SU-DHL-6 (cell line): Measurements from ENCODE around the gene WDR88.

Experiments used
- H2AFZ ChIP-seq: fragments of 200-600 bp; sonication (generic); 2 replicates; pipeline ENCODE4 v1.6.1; 2014; ENCODE audit warnings: low read depth, mild to moderate bottlenecking, moderate library complexity, mixed read lengths, antibody characterized with exemption, low read length; ENCODE audit not compliant: severe bottlenecking
- H3F3A ChIP-seq: fragments of 200-600 bp; shearing (Covaris generic); 2 replicates; pipeline ENCODE4 v1.6.0; 2016; ENCODE audit warnings: antibody characterized with exemption, mild to moderate bottlenecking; ENCODE audit not compliant: insufficient read depth
- H3K27ac ChIP-seq: fragments of 200-600 bp; sonication (generic); 2 replicates; pipeline ENCODE4 v1.5.1; 2016; ENCODE audit warnings: low read depth, mild to moderate bottlenecking, low read length, moderate library complexity, mixed read lengths
- H3K27me3 ChIP-seq: fragments of 200-600 bp; sonication (generic), shearing (Covaris generic); 2 replicates; pipeline ENCODE4 v1.6.0; 2014; ENCODE audit warnings: mild to moderate bottlenecking, low read length
- H3K36me3 ChIP-seq: fragments of 200-600 bp; sonication (generic); 2 replicates; pipeline ENCODE4 v1.6.1; 2014; ENCODE audit warnings: mild to moderate bottlenecking, low read length, mixed read lengths
- H3K4me2 ChIP-seq: fragments of 300-600, 200-600 bp; shearing (Covaris generic), sonication (generic); 2 replicates; pipeline ENCODE4 v1.6.0; 2014; ENCODE audit warnings: low read length, low read depth, mild to moderate bottlenecking; ENCODE audit not compliant: poor library complexity, severe bottlenecking
- H3K4me3 ChIP-seq: fragments of 200-600 bp; sonication (generic); 2 replicates; pipeline ENCODE4 v1.5.1; 2014; ENCODE audit warnings: antibody characterized with exemption, low read length, mild to moderate bottlenecking, mixed read lengths; ENCODE audit not compliant: insufficient read depth, poor library complexity, severe bottlenecking
- H3K79me2 ChIP-seq: fragments of 200-600 bp; sonication (generic); 2 replicates; pipeline ENCODE4 v1.6.1; 2014; ENCODE audit warnings: mild to moderate bottlenecking, low read length, moderate library complexity; ENCODE audit not compliant: insufficient read depth
- H3K9ac ChIP-seq: fragments of 200-600 bp; sonication (generic); 2 replicates; pipeline ENCODE4 v1.7.0; 2014; ENCODE audit warnings: mild to moderate bottlenecking, low read length
- H3K9me2 ChIP-seq: fragments of 200-600 bp; sonication (generic); replicated peaks from 2 replicates; pipeline ENCODE4 v1.6.1; 2014; ENCODE audit warnings: low read length; ENCODE audit not compliant: insufficient read depth
- H3K9me3 ChIP-seq: fragments of 200-600 bp; sonication (generic); 2 replicates; pipeline ENCODE4 v1.6.1; 2014; ENCODE audit warnings: low read length, mixed read lengths; ENCODE audit not compliant: insufficient read depth
- H4K20me1 ChIP-seq: fragments of 200-600 bp; sonication (generic); 2 replicates; pipeline ENCODE4 v1.6.1; 2014; ENCODE audit warnings: low read depth, mild to moderate bottlenecking, antibody characterized with exemption, low read length, moderate library complexity, mixed read lengths
- CTCF ChIP-seq: fragments of 200-600 bp; sonication (generic); IDR thresholded peaks from one replicate; pipeline ENCODE4 v1.5.1; 2017; ENCODE audit warnings: antibody characterized with exemption, mild to moderate bottlenecking, low read length, moderate library complexity; ENCODE audit not compliant: insufficient read depth, poor library complexity, severe bottlenecking
- EZH2phosphoT487 ChIP-seq: fragments of 200-600 bp; sonication (generic), shearing (Covaris generic); conservative IDR thresholded peaks from 2 replicates; pipeline ENCODE4 v1.6.1; 2018; ENCODE audit warnings: mild to moderate bottlenecking, antibody characterized with exemption, low read length, moderate library complexity, mixed read lengths

The WDR88 gene

DNA sequence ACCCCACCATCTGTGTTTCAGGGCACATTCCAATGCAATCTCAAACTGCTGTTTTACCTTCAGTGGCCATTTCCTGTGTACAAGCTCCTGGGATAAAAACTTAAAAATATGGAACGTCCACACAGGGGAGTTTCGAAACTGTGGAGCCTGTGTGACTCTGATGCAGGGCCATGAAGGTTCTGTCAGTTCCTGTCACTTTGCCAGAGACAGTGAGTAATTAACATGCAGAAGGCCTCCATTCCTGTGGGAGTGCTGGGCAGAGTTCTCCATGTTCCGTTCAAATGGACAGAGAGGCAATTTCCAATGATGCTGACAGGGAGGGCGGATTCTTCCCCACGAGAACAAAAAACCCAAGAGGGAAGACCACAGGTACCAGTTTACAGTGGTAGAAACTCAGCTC, 24.4 kb downstream of the WDR88 start:
- Histone ChIP-seq H3K9me2 (no peaks in the 10 kb centered on the region), H2AFZ (no peak overlapping the region), H3K9me3 (no peaks in the 10 kb centered on the region)

GRCh38 chr19:33157906-33158305, 26.0 kb downstream of the WDR88 start:
- no peaks in the 10 kb centered on the region for H3K27me3 ChIP-seq
- H3K36me3 ChIP-seq = no peaks in the 10 kb centered on the region
- H3K27ac ChIP-seq = no peak overlapping the region
- no peak overlapping the region for H3K9ac ChIP-seq
- no peak overlapping the region for H2AFZ ChIP-seq
- no peak for TF ChIP-seq EZH2phosphoT487
- TF ChIP-seq CTCF = no peak
- H3K9me3 ChIP-seq = no peaks in the 10 kb centered on the region
- H4K20me1 ChIP-seq = no peaks in the 10 kb centered on the region
- H3F3A ChIP-seq = no peaks in the 10 kb centered on the region
- no peaks in the 10 kb centered on the region for H3K9me2 ChIP-seq
- H3K79me2 ChIP-seq = no peaks in the 10 kb centered on the region
- no peak overlapping the region for H3K4me3 ChIP-seq
- no peak overlapping the region for H3K4me2 ChIP-seq

More for the DNA sequence above, 24.4 kb downstream of the WDR88 start:
- H3K27me3 ChIP-seq = no peaks in the 10 kb centered on the region
- H3K79me2 ChIP-seq = no peaks in the 10 kb centered on the region
- no peaks in the 10 kb centered on the region for H4K20me1 ChIP-seq
- H3K4me3 ChIP-seq = no peak overlapping the region
- H3K27ac ChIP-seq = no peak overlapping the region
- no peaks in the 10 kb centered on the region for H3K36me3 ChIP-seq
- H3K4me2 ChIP-seq = no peak overlapping the region
- H3F3A ChIP-seq = no peaks in the 10 kb centered on the region
- no peak overlapping the region for H3K9ac ChIP-seq
- no peak for TF ChIP-seq EZH2phosphoT487
- no peak for TF ChIP-seq CTCF

DNA sequence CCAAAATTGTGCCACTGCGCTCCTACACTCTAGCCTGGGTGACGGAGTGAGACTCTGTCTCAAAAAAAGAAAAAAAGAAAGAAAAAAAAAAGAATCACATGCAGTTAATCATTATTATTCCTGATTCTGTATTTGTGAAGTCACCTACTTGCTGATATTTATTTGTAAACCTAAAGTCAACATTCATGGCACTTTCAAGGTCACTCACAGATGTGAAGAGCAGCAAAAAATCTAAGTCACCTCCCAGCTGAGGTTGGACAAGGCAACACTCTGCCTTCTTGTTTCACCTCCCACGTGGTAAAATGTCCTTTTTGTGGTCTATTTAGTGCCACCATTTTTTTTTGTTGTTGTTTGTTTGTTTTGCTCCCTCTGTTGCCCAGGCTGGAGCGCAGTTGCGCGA, 26.5 kb downstream of the WDR88 start:
- H3K27ac ChIP-seq = no peak overlapping the region
- no peaks in the 10 kb centered on the region for H3K27me3 ChIP-seq
- H3K9ac ChIP-seq = no peak overlapping the region
- no peaks in the 10 kb centered on the region for H4K20me1 ChIP-seq
- no peaks in the 10 kb centered on the region for H3K9me2 ChIP-seq
- no peak overlapping the region for H2AFZ ChIP-seq
- H3K36me3 ChIP-seq = no peaks in the 10 kb centered on the region
- H3F3A ChIP-seq = no peaks in the 10 kb centered on the region
- no peaks in the 10 kb centered on the region for H3K9me3 ChIP-seq
- no peaks in the 10 kb centered on the region for H3K79me2 ChIP-seq
- no peak overlapping the region for H3K4me2 ChIP-seq
- H3K4me3 ChIP-seq = no peak overlapping the region
- TF ChIP-seq EZH2phosphoT487 = no peak
- no peak for TF ChIP-seq CTCF
